GM12874 (cell line): ENCODE data around the gene RNFT2.

Source experiments
- TF ChIP-seq, protein P1 (sequence below): IDR thresholded peaks from 2 replicates; pipeline ENCODE4 v1.5.1; 2011; ENCODE audit warnings: low read depth, mild to moderate bottlenecking, control low read depth, low read length, moderate library complexity; ENCODE audit not compliant: insufficient read depth

The RNFT2 gene

DNA sequence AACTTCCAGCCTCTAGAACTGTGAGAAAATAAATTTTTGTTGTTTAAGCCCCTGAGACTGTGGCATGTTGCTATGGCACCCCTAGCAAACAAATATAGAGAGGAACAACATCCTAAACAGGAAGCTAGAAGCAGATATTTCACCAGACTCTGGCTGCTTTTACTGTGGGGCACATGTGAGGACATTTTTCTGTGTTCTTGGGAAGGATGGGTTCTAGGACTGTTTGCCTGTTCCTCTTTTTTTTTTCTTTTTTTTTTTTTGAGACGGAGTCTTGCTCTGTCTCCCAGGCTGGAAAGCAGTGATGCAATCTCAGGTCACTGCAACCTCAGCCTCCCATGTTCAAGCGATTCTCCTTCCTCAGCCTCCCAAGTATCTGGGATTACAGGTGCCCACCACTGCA lies 147.4 kb downstream of the RNFT2 start:
- TF ChIP-seq, protein P1, sequence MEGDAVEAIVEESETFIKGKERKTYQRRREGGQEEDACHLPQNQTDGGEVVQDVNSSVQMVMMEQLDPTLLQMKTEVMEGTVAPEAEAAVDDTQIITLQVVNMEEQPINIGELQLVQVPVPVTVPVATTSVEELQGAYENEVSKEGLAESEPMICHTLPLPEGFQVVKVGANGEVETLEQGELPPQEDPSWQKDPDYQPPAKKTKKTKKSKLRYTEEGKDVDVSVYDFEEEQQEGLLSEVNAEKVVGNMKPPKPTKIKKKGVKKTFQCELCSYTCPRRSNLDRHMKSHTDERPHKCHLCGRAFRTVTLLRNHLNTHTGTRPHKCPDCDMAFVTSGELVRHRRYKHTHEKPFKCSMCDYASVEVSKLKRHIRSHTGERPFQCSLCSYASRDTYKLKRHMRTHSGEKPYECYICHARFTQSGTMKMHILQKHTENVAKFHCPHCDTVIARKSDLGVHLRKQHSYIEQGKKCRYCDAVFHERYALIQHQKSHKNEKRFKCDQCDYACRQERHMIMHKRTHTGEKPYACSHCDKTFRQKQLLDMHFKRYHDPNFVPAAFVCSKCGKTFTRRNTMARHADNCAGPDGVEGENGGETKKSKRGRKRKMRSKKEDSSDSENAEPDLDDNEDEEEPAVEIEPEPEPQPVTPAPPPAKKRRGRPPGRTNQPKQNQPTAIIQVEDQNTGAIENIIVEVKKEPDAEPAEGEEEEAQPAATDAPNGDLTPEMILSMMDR, result no peak

DNA sequence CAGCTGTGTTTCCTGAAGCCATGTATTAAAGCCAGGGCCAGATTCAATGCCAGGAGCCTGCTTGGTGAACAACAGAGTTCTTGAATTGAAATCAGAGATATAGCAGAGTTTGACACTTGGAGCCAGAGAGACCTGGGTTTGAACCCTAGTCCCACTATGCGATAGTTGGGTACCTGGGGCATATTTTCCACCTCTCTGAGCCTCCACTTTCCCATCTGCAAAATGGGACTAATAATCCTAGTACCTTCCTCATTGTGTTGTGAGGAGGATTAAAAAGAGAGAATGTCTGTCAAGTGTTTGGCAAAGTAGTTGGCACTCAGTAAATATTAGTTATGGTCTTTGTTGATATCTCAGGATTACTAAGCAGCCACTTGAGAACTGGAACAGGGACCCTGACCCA lies 149.1 kb downstream of the RNFT2 start:
- TF ChIP-seq, protein P1, result no peak

DNA sequence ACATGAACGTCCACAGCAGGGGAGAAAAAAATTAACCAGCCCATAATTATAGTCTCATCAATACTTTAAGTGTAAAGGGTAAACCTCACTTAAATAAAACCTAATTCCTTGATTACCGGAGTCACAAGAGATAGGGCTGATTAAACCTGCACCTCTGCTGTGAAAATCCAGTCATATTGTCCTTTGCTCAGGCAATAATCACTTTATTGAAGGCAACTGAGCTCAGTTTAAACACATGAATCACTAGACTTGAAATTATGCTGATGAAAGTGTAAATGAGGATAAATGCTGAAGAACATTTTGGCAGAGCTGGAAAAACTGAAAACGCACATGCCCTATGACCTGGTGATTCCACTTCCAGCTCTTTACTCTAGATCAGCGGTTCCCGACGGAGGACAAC lies 149.8 kb downstream of the RNFT2 start:
- TF ChIP-seq, protein P1, result no peak

DNA sequence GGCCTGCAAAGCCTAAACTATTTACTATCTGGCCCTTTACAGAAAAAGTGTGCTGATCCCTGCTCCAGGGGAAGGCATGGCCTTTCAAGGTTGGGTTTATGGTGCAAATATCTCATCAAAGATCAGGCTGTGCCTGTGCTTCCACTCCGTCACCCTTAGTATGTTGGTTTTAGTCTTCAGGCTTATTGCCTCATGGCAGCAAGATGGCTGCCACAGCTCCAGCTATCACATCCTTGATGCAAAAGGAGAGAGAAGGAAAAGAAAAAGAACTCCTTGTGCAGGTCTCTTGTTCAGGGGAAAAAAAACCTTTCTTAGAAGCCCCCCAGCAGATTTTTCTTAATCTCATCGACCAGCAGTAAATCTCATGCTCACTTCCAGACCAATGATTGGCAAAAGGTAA lies 152.2 kb downstream of the RNFT2 start:
- TF ChIP-seq, protein P1, result no peak

DNA sequence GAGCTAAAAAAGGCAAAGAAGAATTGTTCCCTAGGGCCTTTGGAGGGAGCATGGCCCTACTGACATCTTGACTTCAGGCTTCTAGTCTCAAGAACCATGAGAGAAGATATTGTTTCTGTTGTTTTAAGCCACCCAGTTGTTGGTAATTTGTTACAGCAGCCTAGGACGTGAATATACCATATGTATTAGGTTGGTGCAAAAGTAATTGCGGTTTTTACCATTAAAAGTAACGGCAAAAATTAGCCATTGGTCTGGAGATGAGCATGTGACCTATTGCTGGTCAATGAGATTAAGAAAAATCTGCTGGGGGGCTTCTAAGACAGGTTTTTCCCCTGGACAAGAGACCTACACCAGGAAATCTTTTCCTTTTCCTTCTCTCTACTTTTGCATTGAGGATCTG lies 152.9 kb downstream of the RNFT2 start:
- TF ChIP-seq, protein P1, result no peak

DNA sequence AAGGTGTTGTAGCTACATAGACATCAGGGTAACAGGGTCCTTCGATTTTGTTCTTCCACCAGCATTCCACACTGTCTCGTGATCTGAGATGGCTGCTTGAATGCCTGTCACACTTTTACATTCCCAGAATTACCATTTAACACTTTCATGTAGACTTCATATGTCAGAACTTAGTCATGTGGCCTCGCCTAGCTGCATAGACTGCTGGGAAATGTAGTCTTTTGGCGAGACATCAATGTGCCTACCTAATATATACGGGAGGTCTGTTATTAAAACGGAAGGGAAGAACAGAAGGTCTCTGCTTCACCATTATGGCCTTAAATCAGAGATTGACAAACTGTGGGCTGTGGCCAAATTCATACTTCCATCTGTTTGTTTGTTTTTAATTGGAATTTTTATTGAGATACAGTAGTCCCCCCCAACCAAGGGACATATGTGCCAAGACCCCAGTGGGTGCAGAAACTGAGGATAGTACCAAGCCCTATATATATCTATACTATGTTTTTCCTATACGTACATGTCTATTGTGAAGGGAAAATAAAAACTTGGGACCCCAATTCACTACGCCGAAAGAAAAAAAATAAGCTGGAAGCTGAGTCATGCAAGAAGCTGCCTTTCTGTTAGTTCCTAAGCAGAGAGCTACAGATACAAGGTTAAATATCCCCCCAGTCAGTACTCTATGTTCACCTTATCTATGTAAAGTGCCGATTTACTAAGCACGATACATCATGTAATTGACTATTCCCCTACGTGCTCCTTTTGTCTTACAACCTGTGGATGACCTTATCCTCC lies 154.4 kb downstream of the RNFT2 start:
- TF ChIP-seq, protein P1, result no peak

DNA sequence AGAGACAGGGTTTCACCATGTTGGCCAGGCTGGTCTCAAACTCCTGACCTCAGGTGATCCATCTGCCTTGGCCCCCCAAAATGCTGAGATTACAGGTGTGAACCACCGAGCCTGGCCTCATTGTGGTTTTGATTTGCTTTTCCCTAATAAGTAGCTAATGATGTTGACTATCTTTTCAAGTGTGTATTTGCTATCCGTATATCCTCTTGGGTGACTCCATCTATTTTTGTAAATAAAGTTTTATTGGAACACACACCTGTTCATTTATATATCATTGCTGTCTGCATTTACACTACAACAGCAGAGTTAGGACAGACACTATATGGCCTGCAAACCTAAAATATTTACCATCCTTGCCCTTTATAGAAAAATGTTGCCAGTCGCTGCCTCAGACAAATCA lies 156.8 kb downstream of the RNFT2 start:
- TF ChIP-seq, protein P1, result no peak
